Pulmonary artery endothelial cell (primary cell): ENCODE data around the gene ANGPTL3. TPM values are rescaled to one million over a fixed set of nuclear protein-coding genes. Genes with fewer than 3 reads are reported as not detected.
"Not testable (repeated sequence)": the region's sequence is repeated elsewhere in the genome, so short reads cannot be mapped to it uniquely, and the experiment has no call there.

ENCODE experiments used
- DNase-seq: peaks from one replicate; pipeline ENCODE4 v3.0.0-alpha.2; 2011; ENCODE audit warnings: low read depth, low spot score
- total RNA-seq: library from RNA; depleted of rRNA; stranded (reverse); fragments of >200 nt; gene quantifications from 2 replicates; pipeline ENCODE4 v1.2.3, GENCODE V29; 2014

ANGPTL3 gene
- total RNA-seq: not detected in 2 replicates

- no peak for DNase-seq
These were observed at the start of gene ANGPTL3 for GRCh38 chr1:62597281-62597680. Gene ANGPTL3, plus strand, starts transcription at chr1:62597520. Its CDS starts 47 bp downstream, at chr1:62597567.

GRCh38 chr1:62561306-62561705 lies 36.0 kb upstream of the ANGPTL3 start:
- no peak for DNase-seq

- not testable (repeated sequence) for DNase-seq
These were observed 30.1 kb upstream of the ANGPTL3 start for GRCh38 chr1:62567182-62567581.

- not testable (repeated sequence) for DNase-seq
These were observed 29.4 kb upstream of the ANGPTL3 start for GRCh38 chr1:62567926-62568325.

GRCh38 chr1:62571517-62571916 lies 25.8 kb upstream of the ANGPTL3 start:
- DNase-seq: not testable (repeated sequence)

GRCh38 chr1:62572476-62572875 lies 24.8 kb upstream of the ANGPTL3 start:
- DNase-seq: no peak

GRCh38 chr1:62573675-62574074 lies 23.6 kb upstream of the ANGPTL3 start:
- DNase-seq: no peak

GRCh38 chr1:62585469-62586155 lies 11.7 kb upstream of the ANGPTL3 start:
- DNase-seq: no peak

- DNase-seq: no peak
These were observed 9.3 kb upstream of the ANGPTL3 start for GRCh38 chr1:62588000-62588399.

GRCh38 chr1:62589321-62589720 lies 8.0 kb upstream of the ANGPTL3 start:
- DNase-seq: no peak

- no peak for DNase-seq
These were observed 6.9 kb upstream of the ANGPTL3 start for GRCh38 chr1:62590255-62590969.

- no peak for DNase-seq
These were observed 6.4 kb upstream of the ANGPTL3 start for GRCh38 chr1:62590970-62591368.

- no peak for DNase-seq
These were observed 3.4 kb upstream of the ANGPTL3 start for GRCh38 chr1:62593825-62594394.

GRCh38 chr1:62595647-62596046 lies 1.7 kb upstream of the ANGPTL3 start:
- no peak for DNase-seq

GRCh38 chr1:62599044-62599443 lies 1.7 kb downstream of the ANGPTL3 start:
- DNase-seq: no peak

GRCh38 chr1:62601457-62601856 lies 4.1 kb downstream of the ANGPTL3 start:
- DNase-seq: no peak

- no peak for DNase-seq
These were observed 11.6 kb downstream of the ANGPTL3 start for GRCh38 chr1:62608905-62609304.

GRCh38 chr1:62610588-62610987 lies 13.3 kb downstream of the ANGPTL3 start:
- not testable (repeated sequence) for DNase-seq

GRCh38 chr1:62612770-62613169 lies 15.4 kb downstream of the ANGPTL3 start:
- DNase-seq: no peak

GRCh38 chr1:62613325-62613727 lies 16.0 kb downstream of the ANGPTL3 start:
- DNase-seq: no peak

- no peak for DNase-seq
These were observed 16.6 kb downstream of the ANGPTL3 start for GRCh38 chr1:62613890-62614289.

GRCh38 chr1:62621907-62622306 lies 24.6 kb downstream of the ANGPTL3 start:
- DNase-seq: no peak

GRCh38 chr1:62625415-62625814 lies 28.1 kb downstream of the ANGPTL3 start:
- DNase-seq: no peak
